GM18505 (cell line): ENCODE data around the gene ENTHD1.

Experiments used
- ATAC-seq: cut with Tn5 transposase; IDR thresholded peaks from one replicate; pipeline ENCODE4 v1.9.1; 2021; ENCODE audit not compliant: unreplicated experiment
- POLR2A ChIP-seq: IDR thresholded peaks from 4 replicates; pipeline ENCODE4 v1.6.1; 2011; ENCODE audit warnings: borderline replicate concordance; ENCODE audit not compliant: insufficient read depth, insufficient read length; ENCODE audit errors: extremely low read depth

The ENTHD1 gene

DNA sequence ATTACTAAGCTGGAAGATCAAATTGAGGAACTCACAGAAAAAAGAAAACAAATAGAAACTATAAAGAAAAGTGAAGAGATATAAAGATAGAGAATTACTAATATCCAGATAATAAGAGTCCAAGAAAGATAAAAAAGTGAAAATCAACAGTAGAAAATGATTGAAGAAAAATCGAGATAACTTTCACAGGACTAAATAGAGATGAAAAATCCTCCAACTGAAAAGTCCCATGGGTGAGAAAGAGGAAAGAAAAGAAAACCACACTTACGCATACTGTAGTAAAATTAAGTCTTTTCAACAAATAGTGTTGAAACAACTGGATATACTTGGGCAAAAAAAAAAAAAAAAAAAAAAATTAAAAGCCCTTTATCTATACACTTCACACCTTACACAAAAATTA is 60.0 kb downstream of the ENTHD1 start:
- ATAC-seq = no peak
- TF ChIP-seq POLR2A = no peak

DNA sequence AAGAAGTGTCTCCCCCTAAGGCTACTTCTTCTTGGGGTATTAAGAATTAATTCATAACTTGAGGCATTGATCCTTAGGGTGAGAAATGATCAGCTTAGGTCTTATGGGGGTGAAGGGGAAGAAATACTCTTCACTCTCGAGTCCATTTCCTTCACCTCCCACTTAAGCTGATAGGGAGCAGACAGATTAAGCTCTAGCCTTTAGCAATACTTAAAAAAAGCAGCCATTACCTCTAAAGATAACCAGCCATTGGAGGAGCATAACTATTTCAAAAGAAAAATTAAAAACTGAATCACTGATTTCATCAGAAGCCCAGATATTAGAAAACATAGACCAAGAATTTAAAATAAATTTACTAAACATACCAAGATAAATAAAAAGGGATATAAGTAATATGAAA is 60.5 kb downstream of the ENTHD1 start:
- ATAC-seq = no peak
- TF ChIP-seq POLR2A = no peak

DNA sequence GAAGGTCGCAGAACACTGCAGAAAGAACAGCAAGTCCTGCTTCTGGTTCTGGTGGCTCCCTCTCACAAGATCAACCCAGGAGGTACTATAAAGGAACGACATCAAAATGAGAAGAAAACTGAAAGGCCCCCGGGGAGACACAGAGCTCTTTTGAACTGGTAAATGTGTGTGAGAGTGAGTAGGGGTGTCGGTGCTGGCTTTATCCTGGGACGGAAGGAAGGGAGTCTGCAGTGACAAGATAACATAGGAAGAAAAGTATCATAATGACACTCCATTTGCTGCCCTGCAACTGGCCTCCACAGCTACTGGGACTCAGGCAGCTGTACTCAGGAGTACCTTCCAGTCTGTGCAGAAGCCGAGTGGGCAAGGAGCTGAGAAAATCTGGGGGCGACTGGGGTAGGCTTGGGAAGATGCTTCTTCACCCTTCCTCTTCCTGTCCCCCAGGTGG is 60.9 kb downstream of the ENTHD1 start:
- no peak for TF ChIP-seq POLR2A
- no peak for ATAC-seq

DNA sequence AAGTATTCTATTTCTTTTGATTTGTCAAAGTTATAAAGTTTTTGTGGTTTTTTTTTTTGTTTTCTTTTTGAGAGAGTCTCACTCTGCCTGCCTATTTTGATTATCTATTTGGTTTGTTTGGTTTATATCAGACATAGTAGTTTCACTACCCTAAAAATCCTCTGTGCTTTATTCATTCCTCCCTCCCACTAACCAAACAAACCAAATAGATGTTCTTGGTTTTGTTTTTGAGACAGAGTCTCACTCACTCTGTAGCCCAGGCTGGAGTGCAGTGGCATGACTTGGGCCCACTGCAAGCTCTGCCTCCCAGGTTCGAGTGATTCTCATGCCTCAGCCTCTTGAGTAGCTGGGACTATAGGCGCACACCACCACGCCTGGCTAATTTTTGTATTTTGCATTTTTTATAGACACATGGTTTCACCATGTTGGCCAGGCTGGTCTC is 67.9 kb downstream of the ENTHD1 start:
- no peak for TF ChIP-seq POLR2A
- peak; percentile 69 for ATAC-seq

DNA sequence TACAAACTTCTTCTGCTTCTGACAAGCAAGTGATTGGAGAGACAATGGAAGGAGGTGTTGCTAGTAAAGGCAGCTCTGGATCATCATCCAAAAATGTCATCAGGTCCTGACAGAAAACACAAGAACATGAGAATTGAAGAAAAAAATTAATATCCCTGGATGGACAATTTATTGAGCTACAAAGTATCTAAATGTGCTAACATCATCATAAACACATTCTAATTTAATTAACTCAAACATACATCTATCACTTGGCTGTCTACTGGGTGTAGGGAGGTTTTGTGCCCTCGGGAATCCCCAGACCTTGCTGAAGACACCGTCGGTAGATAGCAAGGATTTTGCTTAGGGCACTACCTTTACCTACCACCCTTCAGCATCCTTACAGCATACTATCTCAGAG is 72.6 kb downstream of the ENTHD1 start:
- no peak for TF ChIP-seq POLR2A
- no peak for ATAC-seq

DNA sequence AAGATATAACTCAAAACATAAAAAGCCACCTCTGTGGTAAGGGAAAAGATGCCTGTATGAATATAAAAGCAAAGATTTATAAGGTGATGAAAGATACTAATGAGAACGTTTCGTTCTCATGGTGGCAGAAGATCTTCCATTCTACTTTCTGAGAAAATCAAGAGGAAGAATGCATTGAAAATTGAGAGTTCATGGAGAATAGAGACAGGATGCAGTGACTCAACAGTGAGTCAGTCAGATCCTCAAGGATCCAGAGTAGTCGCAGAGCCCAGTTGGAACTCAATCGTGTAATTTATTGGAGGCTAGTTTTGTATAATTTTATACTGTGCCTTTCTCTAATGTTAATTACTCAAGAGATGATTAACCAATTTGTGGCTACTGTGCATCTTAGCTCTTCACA is 73.3 kb downstream of the ENTHD1 start:
- no peak for ATAC-seq
- no peak for TF ChIP-seq POLR2A

DNA sequence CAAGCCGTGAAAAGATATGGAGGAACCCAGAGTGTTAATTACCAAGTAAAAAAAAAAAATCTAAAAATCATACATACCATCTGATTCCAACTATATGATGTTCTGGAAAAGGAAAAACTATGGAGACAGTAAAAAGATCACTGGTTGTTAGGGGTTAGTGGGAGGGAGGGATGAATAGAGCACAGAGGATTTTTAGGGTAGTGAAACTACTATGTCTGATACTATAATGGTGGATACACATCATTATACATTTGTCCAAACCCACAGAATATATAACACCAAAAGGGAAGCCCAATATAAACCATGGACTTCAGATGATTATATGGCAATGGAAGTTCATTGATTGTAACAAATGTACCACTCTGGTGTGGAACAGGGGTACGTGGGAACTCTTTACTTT is 74.1 kb downstream of the ENTHD1 start:
- no peak for TF ChIP-seq POLR2A
- no peak for ATAC-seq

DNA sequence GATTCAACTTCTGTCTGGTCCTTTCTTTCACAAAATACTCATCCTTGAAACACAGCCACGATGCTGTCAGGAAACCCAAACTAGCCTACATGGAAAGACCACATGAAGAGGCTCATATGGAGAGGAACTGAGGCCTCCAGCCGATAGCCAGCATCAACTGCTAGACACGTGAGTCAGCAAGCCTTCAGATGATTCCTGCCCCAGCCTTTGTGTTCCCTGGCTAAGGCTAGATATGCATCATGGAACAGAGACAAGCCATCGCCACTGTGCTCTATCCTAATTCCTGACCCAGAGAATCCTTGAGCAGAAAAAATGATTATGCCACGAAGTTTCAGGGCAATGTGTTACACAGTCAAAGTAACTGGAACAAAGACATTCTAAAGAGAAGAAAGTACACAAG is 75.5 kb downstream of the ENTHD1 start:
- TF ChIP-seq POLR2A = no peak
- no peak for ATAC-seq

DNA sequence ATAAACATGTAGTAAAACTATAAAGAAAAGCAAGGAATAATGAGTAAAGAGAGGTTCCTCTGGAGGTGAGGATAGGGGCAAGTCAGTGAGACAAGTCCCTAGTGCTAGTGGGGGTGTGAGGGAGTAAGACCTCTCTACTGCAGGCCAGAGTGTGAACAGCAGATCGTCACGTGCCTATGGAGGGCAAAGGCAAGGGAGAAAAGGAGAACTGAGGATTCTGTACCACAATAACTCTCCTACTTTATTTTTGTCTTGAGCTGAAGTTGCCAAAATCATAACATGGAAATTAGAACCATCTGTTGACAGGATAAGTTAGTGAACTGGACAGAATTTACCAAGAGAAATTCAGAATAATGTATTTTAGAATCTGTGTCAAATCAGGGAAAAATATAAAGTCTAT is 77.6 kb downstream of the ENTHD1 start:
- no peak for TF ChIP-seq POLR2A
- ATAC-seq = no peak

DNA sequence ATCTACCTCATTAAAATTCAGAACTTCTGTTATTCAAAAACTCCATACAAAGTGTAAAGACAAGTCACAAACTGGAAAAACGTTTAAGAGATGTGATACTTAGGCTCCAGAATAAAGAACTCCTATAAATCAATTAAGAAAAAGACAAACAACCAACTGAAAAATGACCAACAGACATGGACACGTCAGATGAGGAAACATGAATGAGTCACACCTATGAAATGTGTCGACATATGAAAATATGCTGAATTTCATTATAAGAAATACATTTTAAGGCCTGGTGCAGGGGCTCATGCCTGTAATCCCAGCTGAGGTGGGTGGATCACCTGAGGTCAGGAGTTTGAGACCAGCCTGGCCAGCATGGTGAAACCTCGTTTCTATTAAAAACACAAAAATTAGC is 78.7 kb downstream of the ENTHD1 start:
- TF ChIP-seq POLR2A = no peak
- no peak for ATAC-seq

DNA sequence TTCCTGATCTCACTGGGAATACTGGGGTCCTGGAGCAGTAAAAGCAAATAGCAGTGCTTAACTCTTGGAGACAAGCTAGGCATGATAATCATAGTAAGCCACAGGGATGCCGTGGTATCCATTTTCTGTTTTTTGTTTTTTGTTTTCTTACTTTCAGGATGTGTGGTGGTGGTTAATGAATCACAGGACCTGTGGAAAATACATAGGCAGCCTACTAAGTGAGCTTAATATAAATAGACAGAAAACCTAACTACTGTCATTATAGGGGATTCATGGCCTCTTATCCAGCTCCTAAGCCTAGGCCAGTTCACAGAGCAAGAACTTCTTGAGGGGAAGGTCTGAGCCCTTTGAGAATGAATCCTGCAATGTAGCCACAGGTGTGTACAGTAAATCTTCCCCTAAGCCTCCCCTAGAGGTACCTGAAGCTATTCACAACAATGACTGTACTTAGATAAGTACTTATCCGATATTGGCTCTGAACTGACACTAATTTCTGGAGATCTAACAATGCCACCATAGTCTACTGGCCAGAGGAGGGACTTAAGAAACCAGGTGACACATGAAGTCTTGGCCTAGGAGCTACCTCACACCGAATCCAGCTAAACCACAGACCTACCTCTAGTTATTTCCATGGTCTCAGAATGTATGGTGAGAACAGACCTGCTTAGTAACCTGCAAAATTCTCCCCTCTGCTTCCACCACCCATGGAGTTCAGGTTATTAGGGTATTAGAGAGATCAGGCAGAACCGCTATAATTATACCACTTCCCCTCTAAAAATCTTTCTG is 83.6 kb downstream of the ENTHD1 start:
- ATAC-seq = no peak
- no peak for TF ChIP-seq POLR2A

DNA sequence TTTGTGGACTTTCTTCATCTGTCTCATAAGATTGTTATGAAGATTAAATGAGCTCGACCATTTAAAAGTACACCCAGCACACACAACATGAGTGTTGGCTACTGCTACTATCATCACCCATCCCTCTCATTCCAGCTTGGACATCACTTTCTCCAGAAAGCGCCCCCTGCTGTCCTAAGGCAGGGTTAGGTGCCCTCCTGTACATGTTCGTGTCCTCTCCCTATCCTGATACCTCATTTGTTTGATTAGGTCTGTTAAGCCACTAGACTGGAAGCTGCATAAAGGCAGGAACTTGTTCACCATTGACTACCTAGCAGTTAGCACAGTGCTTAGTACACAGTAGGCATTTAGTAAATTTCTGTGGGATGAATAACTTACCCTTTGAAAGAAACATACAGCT is 85.5 kb downstream of the ENTHD1 start:
- ATAC-seq = no peak
- TF ChIP-seq POLR2A = no peak

DNA sequence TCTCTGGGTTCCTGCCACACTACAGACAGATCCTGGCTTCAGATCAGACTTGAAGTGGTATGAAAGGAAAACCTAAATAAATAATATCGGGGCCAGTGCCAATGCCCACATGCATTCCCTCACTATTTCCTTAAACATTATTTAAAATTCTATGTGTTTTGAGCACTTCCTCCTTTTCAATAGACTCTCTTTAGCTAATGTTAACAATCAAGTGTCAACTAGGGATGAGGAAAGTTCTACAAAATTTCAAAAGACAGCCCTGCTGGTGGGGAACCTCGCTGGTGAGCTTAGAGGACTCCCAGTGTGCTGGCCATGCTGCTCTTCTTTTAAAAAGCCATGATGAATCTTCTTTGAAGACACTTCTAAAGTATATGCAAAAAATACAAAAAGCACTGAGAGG is 87.5 kb downstream of the ENTHD1 start:
- ATAC-seq = no peak
- no peak for TF ChIP-seq POLR2A

DNA sequence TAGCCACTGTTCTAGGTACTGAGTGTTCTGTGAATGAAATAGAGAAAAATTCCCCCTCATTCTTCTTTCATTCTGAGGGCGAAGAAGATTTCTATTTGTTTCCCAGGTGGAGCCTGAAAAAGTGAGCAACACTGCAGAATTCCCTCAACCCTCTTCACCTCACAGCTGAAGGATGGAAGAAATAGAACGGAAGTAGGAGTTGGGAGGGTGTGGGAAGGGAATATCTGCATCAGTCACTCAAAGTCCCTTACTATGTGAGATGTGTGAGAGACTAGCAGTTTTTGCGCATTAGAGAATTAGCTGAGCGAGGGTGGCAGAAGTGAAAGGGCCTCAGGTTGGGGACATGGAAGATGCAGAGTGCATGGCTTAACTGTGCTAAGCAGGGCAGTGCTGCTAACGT is 88.4 kb downstream of the ENTHD1 start:
- TF ChIP-seq POLR2A = no peak
- ATAC-seq = no peak

DNA sequence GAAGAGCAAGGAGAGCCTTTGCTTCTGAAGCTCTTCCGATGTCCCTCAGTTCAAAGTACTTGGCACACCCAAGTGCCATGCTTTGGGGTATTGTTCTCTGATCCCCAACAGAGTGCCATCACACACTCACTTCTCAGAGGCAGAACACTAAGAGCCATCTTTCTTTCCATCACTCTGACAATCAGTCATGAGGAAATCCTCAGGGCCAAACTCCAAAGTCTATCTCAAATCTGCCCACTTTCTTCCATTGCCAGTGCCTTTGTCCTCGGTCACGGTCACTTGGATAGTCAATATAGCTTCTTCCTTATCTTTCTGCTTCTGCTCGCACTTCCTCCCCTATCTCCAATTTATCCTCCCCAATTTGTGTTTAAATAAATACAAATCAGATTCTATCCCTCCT is 90.9 kb downstream of the ENTHD1 start:
- no peak for ATAC-seq

More for the DNA sequence above, 90.9 kb downstream of the ENTHD1 start:
- TF ChIP-seq POLR2A = no peak
